Mesendoderm (in vitro differentiated cells): ENCODE results near the gene SAMD4A.

Experiments
- DNase-seq: peaks from one replicate; pipeline ENCODE4 v3.0.0; 2013
- H2AK5ac ChIP-seq: 2 replicates; pipeline ENCODE4 v1.6.1; 2013; ENCODE audit warnings: low read length, inconsistent platforms
- H2BK120ac ChIP-seq: 2 replicates; pipeline ENCODE4 v1.6.1; 2013; ENCODE audit warnings: low read depth, mild to moderate bottlenecking, low read length, moderate library complexity, mixed read lengths
- H2BK15ac ChIP-seq: replicated peaks from 2 replicates; pipeline ENCODE4 v1.6.1; 2013; ENCODE audit warnings: low read depth, mild to moderate bottlenecking, moderate library complexity
- H2BK5ac ChIP-seq: 2 replicates; pipeline ENCODE4 v1.6.1; 2013; ENCODE audit warnings: low read length, inconsistent platforms
- H3K18ac ChIP-seq: 2 replicates; pipeline ENCODE4 v1.6.1; 2013; ENCODE audit warnings: mild to moderate bottlenecking, low read length, mixed read lengths
- H3K23ac ChIP-seq: one replicate; pipeline ENCODE4 v1.6.1; 2013; ENCODE audit warnings: low read length
- H3K27ac ChIP-seq: 2 replicates; pipeline ENCODE4 v1.5.1; 2013; ENCODE audit warnings: low read depth, mild to moderate bottlenecking, inconsistent platforms, low read length, moderate library complexity
- H3K27me3 ChIP-seq: 2 replicates; pipeline ENCODE4 v1.6.1; 2013; ENCODE audit warnings: low read length, control low read depth, mild to moderate bottlenecking, inconsistent platforms; ENCODE audit not compliant: insufficient read depth, poor library complexity
- H3K36me3 ChIP-seq: 2 replicates; pipeline ENCODE4 v1.6.1; 2013; ENCODE audit warnings: low read length, inconsistent platforms; ENCODE audit not compliant: control insufficient read depth, insufficient read depth
- H3K4ac ChIP-seq: one replicate; pipeline ENCODE4 v1.6.1; 2013; ENCODE audit warnings: low read depth, mild to moderate bottlenecking, low read length, moderate library complexity
- H3K4me1 ChIP-seq: 2 replicates; pipeline ENCODE4 v1.6.1; 2013; ENCODE audit warnings: low read depth, low read length, inconsistent platforms; ENCODE audit not compliant: control insufficient read depth
- H3K4me2 ChIP-seq: 2 replicates; pipeline ENCODE4 v1.6.1; 2013; ENCODE audit warnings: low read length
- H3K4me3 ChIP-seq: 2 replicates; pipeline ENCODE4 v1.5.1; 2013; ENCODE audit warnings: mild to moderate bottlenecking, low read length
- H3K56ac ChIP-seq: one replicate; pipeline ENCODE4 v1.6.1; 2013; ENCODE audit warnings: low read length
- H3K79me1 ChIP-seq: 2 replicates; pipeline ENCODE4 v1.6.1; 2013; ENCODE audit warnings: low read length, inconsistent platforms
- H3K79me2 ChIP-seq: 2 replicates; pipeline ENCODE4 v1.6.1; 2013; ENCODE audit warnings: mild to moderate bottlenecking, low read length; ENCODE audit not compliant: control insufficient read depth, insufficient read depth
- H3K9ac ChIP-seq: 2 replicates; pipeline ENCODE4 v1.6.1; 2013; ENCODE audit warnings: low read length, inconsistent platforms
- H4K5ac ChIP-seq: one replicate; pipeline ENCODE4 v1.6.1; 2013; ENCODE audit warnings: low read length
- H4K8ac ChIP-seq: one replicate; pipeline ENCODE4 v1.6.1; 2013; ENCODE audit warnings: low read depth, mild to moderate bottlenecking, control low read depth, low read length, moderate library complexity
- whole genome bisulfite sequencing: extraction: QIAGEN DNeasy Blood & Tissue Kit; methylation state at CpG from one replicate; pipeline ENCODE4 v1.1.7; 2013; ENCODE audit warnings: low lambda C conversion rate, missing lambda C conversion rate; ENCODE audit not compliant: insufficient coverage; ENCODE audit errors: extremely low coverage; 5-methylcytosine and 5-hydroxymethylcytosine counted together

SAMD4A gene

DNA sequence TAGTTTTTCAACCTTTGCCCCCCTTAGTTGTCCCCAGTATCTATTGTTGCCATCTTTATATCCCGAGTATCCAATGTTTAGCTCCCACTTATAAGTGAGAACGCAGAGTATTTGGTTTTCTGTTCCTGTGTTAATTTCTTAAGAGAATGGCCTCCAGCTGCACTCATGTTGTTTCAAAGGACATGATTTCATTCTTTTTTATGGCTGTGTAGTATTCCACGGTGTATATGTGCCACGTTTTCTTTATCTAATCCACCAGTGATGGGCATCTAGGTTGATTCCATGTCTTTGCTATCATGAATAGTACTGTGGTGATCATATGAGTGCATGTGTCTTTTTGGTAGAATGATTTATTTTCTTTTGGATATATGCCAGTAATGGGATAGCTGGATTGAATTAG lies 263.7 kb downstream of the SAMD4A start:
- no peak overlapping the region for H4K8ac ChIP-seq
- H3K36me3 ChIP-seq, result no peaks in the 10 kb centered on the region
- no peak overlapping the region for H3K56ac ChIP-seq
- no peak overlapping the region for H3K4me2 ChIP-seq
- no peaks in the 10 kb centered on the region for H3K27me3 ChIP-seq
- H3K4ac ChIP-seq, result no peak overlapping the region
- no peak overlapping the region for H3K23ac ChIP-seq
- no peaks in the 10 kb centered on the region for H3K79me1 ChIP-seq
- no peaks in the 10 kb centered on the region for H3K79me2 ChIP-seq
- no peak overlapping the region for H3K18ac ChIP-seq
- no peak overlapping the region for H4K5ac ChIP-seq
- no peak overlapping the region for H2BK5ac ChIP-seq
- no peak for DNase-seq
- H3K9ac ChIP-seq, result no peak overlapping the region
- no peak overlapping the region for H3K4me3 ChIP-seq
- WGBS, result no CpG with 5 or more reads among the region's 4 CpGs
- H2BK15ac ChIP-seq, result no peak overlapping the region
- H3K27ac ChIP-seq, result no peak overlapping the region
- no peak overlapping the region for H2BK120ac ChIP-seq
- no peak overlapping the region for H2AK5ac ChIP-seq
- H3K4me1 ChIP-seq, result no peaks in the 10 kb centered on the region

DNA sequence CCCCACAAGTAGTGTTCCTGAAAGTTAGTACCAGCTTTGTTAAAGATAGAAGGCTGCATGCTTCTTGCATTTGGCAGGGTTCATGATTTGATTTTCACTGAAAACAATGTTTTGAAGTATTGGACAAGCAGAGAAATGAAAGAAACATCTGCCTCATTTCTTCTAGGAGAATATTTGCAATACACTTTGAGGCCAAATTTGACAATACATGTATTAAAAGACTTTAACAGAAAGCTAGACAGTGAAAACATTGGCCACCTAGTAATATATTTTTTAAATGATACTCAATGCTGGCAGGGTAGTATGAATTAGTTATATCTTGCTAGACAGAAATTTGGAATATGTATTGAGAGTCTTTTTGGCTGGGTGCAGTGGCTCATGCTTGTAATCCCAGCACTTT lies 267.2 kb downstream of the SAMD4A start:
- H2BK5ac ChIP-seq, result no peak overlapping the region
- no peak overlapping the region for H3K56ac ChIP-seq
- H3K27ac ChIP-seq, result no peak overlapping the region
- H2BK120ac ChIP-seq, result no peak overlapping the region
- no peaks in the 10 kb centered on the region for H3K79me1 ChIP-seq
- H3K36me3 ChIP-seq, result no peaks in the 10 kb centered on the region
- no peaks in the 10 kb centered on the region for H3K27me3 ChIP-seq
- H4K8ac ChIP-seq, result no peak overlapping the region
- no peak overlapping the region for H4K5ac ChIP-seq
- no peaks in the 10 kb centered on the region for H3K4me1 ChIP-seq
- no peak overlapping the region for H2BK15ac ChIP-seq
- no peak overlapping the region for H3K23ac ChIP-seq
- no peak overlapping the region for H3K18ac ChIP-seq
- no peak overlapping the region for H3K4me2 ChIP-seq
- H2AK5ac ChIP-seq, result no peak overlapping the region
- H3K4me3 ChIP-seq, result no peak overlapping the region
- no peaks in the 10 kb centered on the region for H3K79me2 ChIP-seq
- DNase-seq, result no peak
- H3K4ac ChIP-seq, result no peak overlapping the region
- H3K9ac ChIP-seq, result no peak overlapping the region

DNA sequence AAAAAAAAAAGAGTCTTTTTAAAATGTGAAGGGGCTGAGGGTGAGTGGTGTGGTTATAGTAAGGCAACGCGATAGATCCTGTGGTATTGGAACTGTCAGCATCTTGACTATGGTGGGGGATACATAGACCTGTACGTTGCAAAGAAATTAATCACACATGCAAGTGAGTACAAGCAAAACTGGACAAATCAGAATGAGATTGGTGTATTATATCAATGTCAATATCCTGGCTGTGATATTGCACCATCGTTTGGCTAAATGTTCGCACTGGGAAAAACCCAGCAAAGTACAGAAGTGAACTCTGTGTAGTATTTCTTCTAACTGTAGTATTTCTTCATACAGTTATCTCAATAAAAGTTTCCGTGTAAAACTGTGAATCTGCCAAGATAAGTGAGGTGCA lies 267.8 kb downstream of the SAMD4A start:
- no peak overlapping the region for H3K4me2 ChIP-seq
- no peaks in the 10 kb centered on the region for H3K27me3 ChIP-seq
- no peak overlapping the region for H3K56ac ChIP-seq
- H3K18ac ChIP-seq, result no peak overlapping the region
- no CpG with 5 or more reads among the region's 6 CpGs for WGBS
- H3K79me1 ChIP-seq, result no peaks in the 10 kb centered on the region
- H3K4ac ChIP-seq, result no peak overlapping the region
- H3K9ac ChIP-seq, result no peak overlapping the region
- no peak for DNase-seq
- H3K79me2 ChIP-seq, result no peaks in the 10 kb centered on the region
- no peak overlapping the region for H2BK15ac ChIP-seq
- no peaks in the 10 kb centered on the region for H3K36me3 ChIP-seq
- H3K4me3 ChIP-seq, result no peak overlapping the region
- H2BK120ac ChIP-seq, result no peak overlapping the region
- H3K23ac ChIP-seq, result no peak overlapping the region
- H4K5ac ChIP-seq, result no peak overlapping the region
- H3K27ac ChIP-seq, result no peak overlapping the region
- H3K4me1 ChIP-seq, result no peaks in the 10 kb centered on the region
- H2AK5ac ChIP-seq, result no peak overlapping the region
- H4K8ac ChIP-seq, result no peak overlapping the region
- H2BK5ac ChIP-seq, result no peak overlapping the region

DNA sequence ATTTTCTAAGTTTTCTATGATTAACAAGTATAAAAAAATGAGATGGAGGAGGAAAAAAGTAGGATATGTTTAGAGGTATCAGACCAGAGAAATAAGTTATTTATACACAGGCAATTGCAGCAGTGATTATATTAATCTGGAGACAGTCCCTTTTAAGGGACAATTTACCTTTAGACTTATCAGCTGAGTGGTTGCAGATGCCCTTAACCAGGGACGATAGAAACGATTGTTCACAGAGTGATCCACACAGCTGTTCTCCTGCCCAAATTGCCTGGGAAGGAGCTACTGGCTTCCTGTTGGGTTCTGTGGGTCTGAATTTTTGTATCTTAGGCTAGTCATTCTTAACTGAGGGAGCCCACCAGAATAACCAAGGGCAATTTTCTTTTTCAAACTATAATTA lies 269.3 kb downstream of the SAMD4A start:
- Histone ChIP-seq H3K4me1 (no peaks in the 10 kb centered on the region), H3K79me1 (no peaks in the 10 kb centered on the region), H3K79me2 (no peaks in the 10 kb centered on the region), H3K4me2 (no peak overlapping the region), H3K27me3 (no peaks in the 10 kb centered on the region), H2BK5ac (no peak overlapping the region), H3K27ac (no peak overlapping the region), H3K4ac (no peak overlapping the region), H2AK5ac (no peak overlapping the region), H3K36me3 (no peaks in the 10 kb centered on the region), H2BK120ac (no peak overlapping the region), H3K18ac (no peak overlapping the region), H3K56ac (no peak overlapping the region), H2BK15ac (no peak overlapping the region), H4K5ac (no peak overlapping the region), H4K8ac (no peak overlapping the region), H3K23ac (no peak overlapping the region), H3K4me3 (no peak overlapping the region), H3K9ac (no peak overlapping the region)
- DNase-seq, result no peak
- no CpG with 5 or more reads among the region's 2 CpGs for WGBS

DNA sequence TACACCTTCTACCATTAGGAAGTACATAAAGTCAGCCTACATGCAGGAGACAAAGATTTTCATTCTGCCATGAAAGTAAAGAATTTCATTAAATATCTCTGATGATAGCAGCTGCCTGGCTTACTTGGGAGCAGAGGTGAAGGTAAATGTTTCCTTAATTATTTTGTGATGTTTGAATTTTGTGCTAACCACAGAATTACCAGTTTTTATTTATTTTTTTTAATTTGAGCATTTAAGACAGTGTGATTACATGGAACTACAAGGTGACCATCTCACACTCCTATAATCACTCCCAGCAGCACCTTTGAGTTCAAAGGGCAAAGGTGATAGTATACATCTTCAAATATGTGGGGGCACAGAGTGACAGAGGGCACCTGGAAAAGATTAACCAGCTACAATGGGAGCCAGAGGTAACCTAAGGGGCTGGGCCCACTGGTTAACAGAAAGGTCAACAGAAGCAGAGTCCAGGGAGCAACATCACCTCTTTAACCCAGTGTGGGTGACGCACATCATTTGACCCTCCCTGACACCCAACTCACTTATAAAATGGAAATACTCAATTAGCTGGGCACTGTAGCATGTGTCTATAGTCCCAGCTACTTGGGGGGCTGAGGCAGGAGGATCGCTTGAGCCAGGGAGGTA lies 270.7 kb downstream of the SAMD4A start:
- Histone ChIP-seq H3K79me2 (no peaks in the 10 kb centered on the region), H3K23ac (no peak overlapping the region), H3K4me2 (no peak overlapping the region), H2BK120ac (no peak overlapping the region), H3K18ac (no peak overlapping the region), H2BK15ac (no peak overlapping the region), H3K56ac (no peak overlapping the region), H3K9ac (no peak overlapping the region), H3K27me3 (no peaks in the 10 kb centered on the region), H4K8ac (no peak overlapping the region), H2BK5ac (no peak overlapping the region), H3K27ac (no peak overlapping the region), H3K4me3 (no peak overlapping the region), H2AK5ac (no peak overlapping the region), H3K4ac (no peak overlapping the region), H3K4me1 (no peaks in the 10 kb centered on the region), H3K79me1 (no peaks in the 10 kb centered on the region), H3K36me3 (no peaks in the 10 kb centered on the region), H4K5ac (no peak overlapping the region)
- no CpG with 5 or more reads among the region's 2 CpGs for WGBS
- DNase-seq, result no peak

DNA sequence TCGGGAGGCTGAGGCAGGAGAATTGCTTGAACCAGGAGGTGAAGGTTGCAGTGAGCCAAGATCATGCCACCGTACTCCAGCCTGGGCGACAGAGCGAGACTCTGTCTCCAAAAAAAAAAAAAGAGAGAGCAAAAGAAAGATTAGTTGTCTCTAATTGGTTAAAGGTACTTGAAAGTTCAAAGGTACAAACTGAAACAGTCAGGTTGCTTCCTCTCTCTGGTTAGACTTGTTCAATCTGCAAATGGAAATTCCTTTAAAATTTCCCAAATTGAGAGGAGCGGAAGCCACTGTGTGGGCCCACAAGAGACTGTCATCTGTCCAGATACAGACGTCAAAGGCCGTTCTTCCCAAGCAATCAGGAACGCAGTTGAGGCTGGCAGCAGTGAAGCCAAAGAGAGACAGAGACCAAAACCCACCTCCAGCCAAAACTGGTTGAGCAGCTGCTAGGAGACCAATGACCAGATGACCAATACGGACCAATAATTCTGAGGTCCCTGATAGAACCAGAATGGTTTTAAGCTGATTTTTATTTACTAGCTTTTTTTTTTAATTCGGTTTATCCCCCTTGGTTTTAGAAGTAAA lies 272.1 kb downstream of the SAMD4A start:
- Histone ChIP-seq H3K18ac (no peak overlapping the region), H3K4me2 (no peak overlapping the region), H2BK5ac (no peak overlapping the region), H3K79me2 (no peaks in the 10 kb centered on the region), H3K9ac (no peak overlapping the region), H4K8ac (no peak overlapping the region), H3K36me3 (no peaks in the 10 kb centered on the region), H2BK15ac (no peak overlapping the region), H2AK5ac (no peak overlapping the region), H2BK120ac (no peak overlapping the region), H3K4me1 (no peaks in the 10 kb centered on the region), H3K27me3 (no peaks in the 10 kb centered on the region), H3K23ac (no peak overlapping the region), H3K4me3 (no peak overlapping the region), H3K56ac (no peak overlapping the region), H3K4ac (no peak overlapping the region), H4K5ac (no peak overlapping the region), H3K79me1 (no peaks in the 10 kb centered on the region), H3K27ac (no peak overlapping the region)
- WGBS, result no CpG with 5 or more reads among the region's 10 CpGs
- no peak for DNase-seq
